WTC11 (cell line): ENCODE results near the gene RGS19. TPM values are rescaled to one million over a fixed set of nuclear protein-coding genes. Genes with fewer than 3 reads are reported as not detected.

Experiments
- ATAC-seq: fragments of 200-7000 bp; cut with Tn5 transposase; 2 replicates; pipeline ENCODE4 v1.10.0; 2021; ENCODE audit warnings: mild to moderate bottlenecking, moderate library complexity
- CTCF ChIA-PET: fragments of 300-600 bp; sonication (Branson Sonifier 250); formaldehyde crosslinking; loops from one replicate; lab custom pipeline; 2021; ENCODE audit warnings: antibody characterized with exemption; lab: Charles Lee
- POLR2A ChIA-PET: fragments of 350-600 bp; sonication (Branson Sonifier 250); formaldehyde crosslinking; loops from one replicate; lab custom pipeline; 2021; ENCODE audit warnings: antibody characterized with exemption; lab: Charles Lee
- DNase-seq: peaks from one replicate; pipeline ENCODE4 v3.0.0; 2021; ENCODE audit warnings: low spot score
- H3K27ac Mint-ChIP-seq: 2 replicates; pipeline ENCODE4 v1.8.0; 2021; ENCODE audit warnings: mixed read lengths
- H3K27me3 Mint-ChIP-seq: 2 replicates; pipeline ENCODE4 v1.8.0; 2021; ENCODE audit warnings: low read depth, mild to moderate bottlenecking, moderate library complexity, mixed read lengths
- H3K36me3 Mint-ChIP-seq: 2 replicates; pipeline ENCODE4 v1.8.0; 2021; ENCODE audit warnings: mixed read lengths
- H3K4me1 Mint-ChIP-seq: 2 replicates; pipeline ENCODE4 v1.8.0; 2022; ENCODE audit warnings: mixed read lengths
- H3K4me3 Mint-ChIP-seq: 2 replicates; pipeline ENCODE4 v1.8.0; 2021; ENCODE audit warnings: mild to moderate bottlenecking, moderate library complexity, mixed read lengths
- H3K9me3 Mint-ChIP-seq: 2 replicates; pipeline ENCODE4 v1.8.0; 2021; ENCODE audit warnings: mixed read lengths
- CREM ChIP-seq: sonication (generic); formaldehyde crosslinking; IDR thresholded peaks from 2 replicates; pipeline ENCODE4 v1.8.1; 2022; ENCODE audit warnings: mild to moderate bottlenecking, missing genetic modification reagents, moderate library complexity
- CTCF ChIP-seq: fragments of 200-600 bp; IDR thresholded peaks from 2 replicates; pipeline ENCODE4 v1.8.0; 2022; ENCODE audit warnings: antibody characterized with exemption
- E2F1 ChIP-seq: sonication (generic); formaldehyde crosslinking; IDR thresholded peaks from 2 replicates; pipeline ENCODE4 v1.8.0; 2022; ENCODE audit warnings: mild to moderate bottlenecking, missing genetic modification reagents
- ESRRA ChIP-seq: sonication (generic); formaldehyde crosslinking; IDR thresholded peaks from 2 replicates; pipeline ENCODE4 v1.8.1; 2022; ENCODE audit warnings: mild to moderate bottlenecking, missing genetic modification reagents, borderline replicate concordance
- ETV6 ChIP-seq: sonication (generic); formaldehyde crosslinking; IDR thresholded peaks from 2 replicates; pipeline ENCODE4 v1.8.1; 2022; ENCODE audit warnings: mild to moderate bottlenecking, missing genetic modification reagents
- FOXJ3 ChIP-seq: sonication (generic); formaldehyde crosslinking; IDR thresholded peaks from 2 replicates; pipeline ENCODE4 v1.9.0; 2021; ENCODE audit warnings: missing genetic modification reagents, mild to moderate bottlenecking, borderline replicate concordance
- IRF1 ChIP-seq: sonication (generic); formaldehyde crosslinking; IDR thresholded peaks from 2 replicates; pipeline ENCODE4 v1.8.0; 2023; ENCODE audit warnings: missing genetic modification reagents
- MXD4 ChIP-seq: fragments of 250-450 bp; sonication (Bioruptor Pico); IDR thresholded peaks from 2 replicates; pipeline ENCODE4 v1.8.0; 2021; ENCODE audit warnings: mild to moderate bottlenecking, moderate library complexity, borderline replicate concordance
- NR1H2 ChIP-seq: sonication (generic); formaldehyde crosslinking; IDR thresholded peaks from 2 replicates; pipeline ENCODE4 v1.9.0; 2021; ENCODE audit warnings: mild to moderate bottlenecking, moderate library complexity, missing genetic modification reagents
- SP1 ChIP-seq: sonication (generic); formaldehyde crosslinking; conservative IDR thresholded peaks from 2 replicates; pipeline ENCODE4 v1.8.1; 2022; ENCODE audit warnings: missing genetic modification reagents
- TEAD1 ChIP-seq: sonication (generic); formaldehyde crosslinking; IDR thresholded peaks from 2 replicates; pipeline ENCODE4 v1.8.0; 2022; ENCODE audit warnings: mild to moderate bottlenecking, missing genetic modification reagents
- USF1 ChIP-seq: sonication (generic); formaldehyde crosslinking; IDR thresholded peaks from 2 replicates; pipeline ENCODE4 v1.8.0; 2022; ENCODE audit warnings: mild to moderate bottlenecking, missing genetic modification reagents
- ZBTB21 ChIP-seq: sonication (generic); formaldehyde crosslinking; IDR thresholded peaks from 2 replicates; pipeline ENCODE4 v1.8.1; 2023; ENCODE audit warnings: mild to moderate bottlenecking, missing genetic modification reagents, borderline replicate concordance
- ZNF232 ChIP-seq: sonication (generic); formaldehyde crosslinking; IDR thresholded peaks from 2 replicates; pipeline ENCODE4 v1.8.0; 2022; ENCODE audit warnings: mild to moderate bottlenecking, missing genetic modification reagents
- ZNF396 ChIP-seq: fragments of 250-450 bp; sonication (Bioruptor Pico); IDR thresholded peaks from 2 replicates; pipeline ENCODE4 v1.8.0; 2021; ENCODE audit warnings: mild to moderate bottlenecking, moderate library complexity, borderline replicate concordance
- ZNF423 ChIP-seq: fragments of 250-450 bp; sonication (Bioruptor Pico); IDR thresholded peaks from 2 replicates; pipeline ENCODE4 v2.1.2; 2022; ENCODE audit warnings: mild to moderate bottlenecking, moderate library complexity
- total RNA-seq: library from RNA; stranded (reverse); gene quantifications from 3 replicates; pipeline ENCODE4 v1.2.3, GENCODE V29; 2021
- TF ChIP-seq, protein P1 (sequence below): sonication (generic); formaldehyde crosslinking; IDR thresholded peaks from 2 replicates; pipeline ENCODE4 v1.8.0; 2022; ENCODE audit warnings: mild to moderate bottlenecking, missing genetic modification reagents
- TF ChIP-seq, protein P2 (sequence below): sonication (generic); formaldehyde crosslinking; IDR thresholded peaks from 2 replicates; pipeline ENCODE4 v1.8.0; 2023; ENCODE audit warnings: mild to moderate bottlenecking, missing genetic modification reagents
- TF ChIP-seq, protein P3 (sequence below): sonication (generic); formaldehyde crosslinking; IDR thresholded peaks from 2 replicates; pipeline ENCODE4 v1.8.1; 2023; ENCODE audit warnings: mild to moderate bottlenecking, missing genetic modification reagents
- TF ChIP-seq, protein P4 (sequence below): sonication (generic); formaldehyde crosslinking; IDR thresholded peaks from 2 replicates; pipeline ENCODE4 v1.8.1; 2022; ENCODE audit warnings: mild to moderate bottlenecking, missing genetic modification reagents, moderate library complexity, borderline replicate concordance
- TF ChIP-seq, protein P5 (sequence below): sonication (generic); formaldehyde crosslinking; IDR thresholded peaks from 2 replicates; pipeline ENCODE4 v1.8.1; 2023; ENCODE audit warnings: mild to moderate bottlenecking, moderate library complexity, missing genetic modification reagents

The RGS19 gene
- total RNA-seq, 1 experiment from 2014 or later, result 13.8 TPM

DNA sequence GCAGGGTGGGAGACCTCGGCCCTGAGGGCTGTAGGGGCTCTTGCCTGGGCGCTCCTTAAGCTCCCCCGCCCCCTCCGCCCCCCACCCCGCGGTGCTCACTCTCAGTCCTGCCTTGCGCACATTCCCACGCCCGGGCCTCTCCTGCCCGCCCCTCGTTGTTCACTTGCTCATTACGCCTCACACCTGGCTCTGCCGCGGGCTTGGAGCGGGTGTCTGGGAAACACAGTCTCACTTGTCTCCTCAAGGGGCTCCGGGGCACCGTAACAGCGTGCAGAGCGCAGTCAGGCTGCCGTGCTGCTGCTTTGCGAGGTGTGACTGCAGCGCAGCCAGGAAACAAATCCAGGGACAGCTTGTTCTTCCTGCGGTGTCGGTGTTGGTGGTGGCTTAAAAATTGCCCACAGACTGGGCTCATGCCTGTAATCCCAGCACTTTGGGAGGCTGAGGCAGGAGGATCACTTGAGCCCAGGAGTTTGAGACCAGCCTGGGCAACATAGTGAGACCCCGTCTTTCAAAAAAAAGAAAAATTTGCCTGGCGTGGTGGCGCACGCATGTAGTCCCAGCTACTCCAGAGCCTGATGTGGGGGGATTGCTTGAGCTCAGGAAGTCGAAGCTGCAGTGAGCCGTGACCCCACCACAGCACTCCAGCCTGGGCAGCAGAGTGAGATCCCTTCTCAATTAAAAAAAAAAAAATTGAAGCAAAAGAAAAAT lies 23.5 kb upstream of the RGS19 start (continued):
- TF ChIP-seq E2F1 (no peak), ESRRA (CRISPR knock-in tag) (no peak), NR1H2 (CRISPR knock-in tag) (no peak)
- TF ChIP-seq, protein P1, sequence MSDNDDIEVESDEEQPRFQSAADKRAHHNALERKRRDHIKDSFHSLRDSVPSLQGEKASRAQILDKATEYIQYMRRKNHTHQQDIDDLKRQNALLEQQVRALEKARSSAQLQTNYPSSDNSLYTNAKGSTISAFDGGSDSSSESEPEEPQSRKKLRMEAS (CRISPR knock-in tag), result no peak

DNA sequence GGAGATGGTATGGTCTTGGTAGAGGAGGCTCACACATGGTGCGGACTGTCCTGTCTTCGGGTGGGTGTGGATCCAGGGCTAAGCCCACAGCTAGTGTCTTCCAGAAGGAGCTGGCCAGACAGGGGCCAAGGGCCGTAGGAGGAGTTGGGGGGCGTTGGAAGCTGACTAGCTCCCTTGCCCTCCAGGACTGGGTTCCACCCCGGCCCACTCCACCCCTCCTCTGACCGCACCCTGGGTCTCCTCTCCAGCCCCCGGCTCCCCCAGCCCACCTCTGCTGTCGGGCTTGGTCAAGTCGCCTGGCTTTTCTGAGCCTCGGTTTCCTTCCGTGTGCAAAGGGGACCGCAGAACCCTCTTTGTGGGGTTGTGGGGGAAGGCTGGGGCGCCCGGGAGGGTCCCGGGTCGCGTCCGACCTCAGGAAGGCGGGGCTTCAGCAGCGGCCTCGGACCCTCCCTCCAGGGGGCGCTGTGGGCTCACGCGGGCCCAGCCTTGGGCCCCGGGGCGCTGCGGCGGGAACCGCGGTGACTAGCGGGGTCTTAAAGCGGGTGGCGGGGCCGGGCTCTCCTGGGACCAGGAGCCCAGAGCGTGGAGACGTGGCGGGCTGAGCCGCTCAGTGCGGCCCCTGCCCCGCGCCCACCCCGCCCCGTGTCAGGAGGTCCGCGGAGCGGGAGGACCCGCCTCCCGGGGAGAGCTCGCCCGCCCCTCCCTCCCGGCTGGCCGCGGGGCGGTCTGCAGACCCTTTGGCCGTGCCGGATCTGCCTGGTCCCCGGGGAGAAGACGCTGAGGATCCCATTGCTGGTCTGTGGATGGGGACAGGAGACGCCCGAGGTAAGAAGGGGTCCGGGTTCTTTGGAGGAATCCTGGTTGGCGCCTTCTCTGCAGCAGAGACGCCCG lies 22.7 kb upstream of the RGS19 start:
- H3K27ac Mint-ChIP-seq, result no peak overlapping the region
- CTCF ChIA-PET, result interaction anchor here (0.6 to 4.7 kb wide), 32 partner anchors 9 to 665 kb away, joined by 3 to 77 read pairs (median 5); partner anchors contain the start of genes LKAAEAR1, OPRL1, PCMTD2 and PRPF6
- H3K36me3 Mint-ChIP-seq, result peaks cover under 1% of the 10 kb centered on the region; the same call in 1 of the 2 replicates
- H3K4me3 Mint-ChIP-seq, result peak overlapping the region; percentile 74
- peak; percentile 79 for DNase-seq
- peaks cover 2% of the 10 kb centered on the region for H3K9me3 Mint-ChIP-seq
- ATAC-seq, result peak; percentile 82
- H3K27me3 Mint-ChIP-seq, result peaks cover 22% of the 10 kb centered on the region
- POLR2A ChIA-PET, result no interaction called here
- peaks cover 8% of the 10 kb centered on the region for H3K4me1 Mint-ChIP-seq
- TF ChIP-seq ZBTB21 (CRISPR knock-in tag) (no peak), ZNF232 (CRISPR knock-in tag) (no peak), IRF1 (CRISPR knock-in tag) (no peak), CTCF (peak; percentile 91), TEAD1 (CRISPR knock-in tag) (no peak), FOXJ3 (CRISPR knock-in tag) (no peak), USF1 (no peak), ZNF396 (CRISPR knock-in tag) (no peak), SP1 (peak; percentile 69), ZNF423 (CRISPR knock-in tag) (0 out of 2 replicates have a peak, but pooled peaks have one; percentile 38), MXD4 (no peak), CREM (CRISPR knock-in tag) (no peak), ETV6 (CRISPR knock-in tag) (no peak)
- TF ChIP-seq, protein P1 (CRISPR knock-in tag), result peak; percentile 42; the same call in 1 of the 2 replicates
- TF ChIP-seq, protein P2, sequence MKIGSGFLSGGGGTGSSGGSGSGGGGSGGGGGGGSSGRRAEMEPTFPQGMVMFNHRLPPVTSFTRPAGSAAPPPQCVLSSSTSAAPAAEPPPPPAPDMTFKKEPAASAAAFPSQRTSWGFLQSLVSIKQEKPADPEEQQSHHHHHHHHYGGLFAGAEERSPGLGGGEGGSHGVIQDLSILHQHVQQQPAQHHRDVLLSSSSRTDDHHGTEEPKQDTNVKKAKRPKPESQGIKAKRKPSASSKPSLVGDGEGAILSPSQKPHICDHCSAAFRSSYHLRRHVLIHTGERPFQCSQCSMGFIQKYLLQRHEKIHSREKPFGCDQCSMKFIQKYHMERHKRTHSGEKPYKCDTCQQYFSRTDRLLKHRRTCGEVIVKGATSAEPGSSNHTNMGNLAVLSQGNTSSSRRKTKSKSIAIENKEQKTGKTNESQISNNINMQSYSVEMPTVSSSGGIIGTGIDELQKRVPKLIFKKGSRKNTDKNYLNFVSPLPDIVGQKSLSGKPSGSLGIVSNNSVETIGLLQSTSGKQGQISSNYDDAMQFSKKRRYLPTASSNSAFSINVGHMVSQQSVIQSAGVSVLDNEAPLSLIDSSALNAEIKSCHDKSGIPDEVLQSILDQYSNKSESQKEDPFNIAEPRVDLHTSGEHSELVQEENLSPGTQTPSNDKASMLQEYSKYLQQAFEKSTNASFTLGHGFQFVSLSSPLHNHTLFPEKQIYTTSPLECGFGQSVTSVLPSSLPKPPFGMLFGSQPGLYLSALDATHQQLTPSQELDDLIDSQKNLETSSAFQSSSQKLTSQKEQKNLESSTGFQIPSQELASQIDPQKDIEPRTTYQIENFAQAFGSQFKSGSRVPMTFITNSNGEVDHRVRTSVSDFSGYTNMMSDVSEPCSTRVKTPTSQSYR, result no peak
- TF ChIP-seq, protein P3, sequence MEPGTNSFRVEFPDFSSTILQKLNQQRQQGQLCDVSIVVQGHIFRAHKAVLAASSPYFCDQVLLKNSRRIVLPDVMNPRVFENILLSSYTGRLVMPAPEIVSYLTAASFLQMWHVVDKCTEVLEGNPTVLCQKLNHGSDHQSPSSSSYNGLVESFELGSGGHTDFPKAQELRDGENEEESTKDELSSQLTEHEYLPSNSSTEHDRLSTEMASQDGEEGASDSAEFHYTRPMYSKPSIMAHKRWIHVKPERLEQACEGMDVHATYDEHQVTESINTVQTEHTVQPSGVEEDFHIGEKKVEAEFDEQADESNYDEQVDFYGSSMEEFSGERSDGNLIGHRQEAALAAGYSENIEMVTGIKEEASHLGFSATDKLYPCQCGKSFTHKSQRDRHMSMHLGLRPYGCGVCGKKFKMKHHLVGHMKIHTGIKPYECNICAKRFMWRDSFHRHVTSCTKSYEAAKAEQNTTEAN (CRISPR knock-in tag), result no peak
- TF ChIP-seq, protein P4, sequence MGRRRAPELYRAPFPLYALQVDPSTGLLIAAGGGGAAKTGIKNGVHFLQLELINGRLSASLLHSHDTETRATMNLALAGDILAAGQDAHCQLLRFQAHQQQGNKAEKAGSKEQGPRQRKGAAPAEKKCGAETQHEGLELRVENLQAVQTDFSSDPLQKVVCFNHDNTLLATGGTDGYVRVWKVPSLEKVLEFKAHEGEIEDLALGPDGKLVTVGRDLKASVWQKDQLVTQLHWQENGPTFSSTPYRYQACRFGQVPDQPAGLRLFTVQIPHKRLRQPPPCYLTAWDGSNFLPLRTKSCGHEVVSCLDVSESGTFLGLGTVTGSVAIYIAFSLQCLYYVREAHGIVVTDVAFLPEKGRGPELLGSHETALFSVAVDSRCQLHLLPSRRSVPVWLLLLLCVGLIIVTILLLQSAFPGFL, result no peak
- TF ChIP-seq, protein P5, sequence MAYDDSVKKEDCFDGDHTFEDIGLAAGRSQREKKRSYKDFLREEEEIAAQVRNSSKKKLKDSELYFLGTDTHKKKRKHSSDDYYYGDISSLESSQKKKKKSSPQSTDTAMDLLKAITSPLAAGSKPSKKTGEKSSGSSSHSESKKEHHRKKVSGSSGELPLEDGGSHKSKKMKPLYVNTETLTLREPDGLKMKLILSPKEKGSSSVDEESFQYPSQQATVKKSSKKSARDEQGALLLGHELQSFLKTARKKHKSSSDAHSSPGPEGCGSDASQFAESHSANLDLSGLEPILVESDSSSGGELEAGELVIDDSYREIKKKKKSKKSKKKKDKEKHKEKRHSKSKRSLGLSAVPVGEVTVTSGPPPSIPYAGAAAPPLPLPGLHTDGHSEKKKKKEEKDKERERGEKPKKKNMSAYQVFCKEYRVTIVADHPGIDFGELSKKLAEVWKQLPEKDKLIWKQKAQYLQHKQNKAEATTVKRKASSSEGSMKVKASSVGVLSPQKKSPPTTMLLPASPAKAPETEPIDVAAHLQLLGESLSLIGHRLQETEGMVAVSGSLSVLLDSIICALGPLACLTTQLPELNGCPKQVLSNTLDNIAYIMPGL, result peak; percentile 91
